GM21381 (cell line): ENCODE results near the gene SOX6.
"Not testable (repeated sequence)": the region's sequence is repeated elsewhere in the genome, so short reads cannot be mapped to it uniquely, and the experiment has no call there.

ENCODE experiments used
- ATAC-seq: cut with Tn5 transposase; IDR thresholded peaks from one replicate; pipeline ENCODE4 v1.9.1; 2021; ENCODE audit warnings: mild to moderate bottlenecking, moderate library complexity; ENCODE audit not compliant: unreplicated experiment

The SOX6 gene

DNA sequence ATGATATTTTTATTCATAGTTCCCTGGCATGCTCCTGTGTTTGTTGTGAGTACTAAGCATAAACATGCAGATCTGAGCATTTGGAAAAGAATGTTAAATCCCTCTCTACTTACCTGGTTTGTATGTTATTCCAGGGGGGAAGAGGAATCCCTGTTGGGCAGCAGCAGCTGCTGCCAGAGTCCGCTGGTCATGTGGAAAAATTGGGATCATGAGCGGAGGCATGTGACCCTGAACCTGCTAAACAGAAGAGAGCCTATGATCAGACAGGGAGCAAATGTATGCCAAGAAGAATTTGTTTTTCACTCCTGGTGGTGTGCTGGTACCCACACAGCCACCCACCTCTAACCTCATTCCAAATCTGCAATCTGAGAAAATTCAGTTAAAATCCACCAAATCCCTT, 244.7 kb downstream of the SOX6 start:
- no peak for ATAC-seq

DNA sequence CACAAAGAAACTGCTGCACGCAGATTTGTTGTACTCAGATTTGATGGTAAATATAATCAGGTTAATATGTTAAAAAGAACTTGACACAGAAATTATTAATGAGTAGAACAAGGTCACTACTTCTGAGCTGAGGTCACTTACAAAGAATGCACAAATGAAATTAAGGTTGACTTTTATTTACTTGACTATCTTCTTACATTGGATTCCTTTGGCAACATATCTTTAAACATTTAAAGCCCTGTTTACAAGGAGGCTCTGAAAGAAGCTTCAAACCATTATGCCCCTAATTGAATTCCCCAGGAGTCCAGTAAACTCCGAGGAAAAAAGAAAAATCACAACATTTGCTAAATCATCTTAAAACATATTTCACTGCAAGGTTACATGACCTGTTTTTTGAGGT, 245.5 kb downstream of the SOX6 start:
- ATAC-seq, result no peak

DNA sequence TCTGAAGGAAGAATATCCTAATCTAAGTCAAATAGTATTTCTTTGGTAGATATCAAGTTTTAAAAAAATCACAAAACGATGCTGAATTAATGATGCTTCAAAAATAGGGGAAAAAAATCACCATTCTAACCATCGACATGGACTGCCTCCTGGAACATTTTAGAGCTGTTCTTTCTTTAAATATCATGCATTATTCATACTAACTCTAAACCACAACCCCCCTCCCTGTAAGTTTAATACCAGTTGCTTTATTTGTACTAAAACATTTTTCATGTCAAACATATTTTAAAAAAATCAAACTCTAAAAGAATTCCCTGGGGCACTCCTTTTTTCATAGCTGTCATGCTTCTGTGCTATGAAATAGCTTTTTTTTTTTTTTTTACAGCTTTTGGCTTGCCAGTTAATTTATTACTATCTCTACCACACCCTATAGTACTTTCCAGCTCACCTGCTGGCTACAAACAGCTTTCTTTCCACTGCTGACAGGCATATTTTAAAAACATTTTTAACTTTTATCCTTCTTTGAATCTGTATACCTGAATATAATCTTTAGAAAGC, 256.9 kb downstream of the SOX6 start:
- no peak for ATAC-seq

DNA sequence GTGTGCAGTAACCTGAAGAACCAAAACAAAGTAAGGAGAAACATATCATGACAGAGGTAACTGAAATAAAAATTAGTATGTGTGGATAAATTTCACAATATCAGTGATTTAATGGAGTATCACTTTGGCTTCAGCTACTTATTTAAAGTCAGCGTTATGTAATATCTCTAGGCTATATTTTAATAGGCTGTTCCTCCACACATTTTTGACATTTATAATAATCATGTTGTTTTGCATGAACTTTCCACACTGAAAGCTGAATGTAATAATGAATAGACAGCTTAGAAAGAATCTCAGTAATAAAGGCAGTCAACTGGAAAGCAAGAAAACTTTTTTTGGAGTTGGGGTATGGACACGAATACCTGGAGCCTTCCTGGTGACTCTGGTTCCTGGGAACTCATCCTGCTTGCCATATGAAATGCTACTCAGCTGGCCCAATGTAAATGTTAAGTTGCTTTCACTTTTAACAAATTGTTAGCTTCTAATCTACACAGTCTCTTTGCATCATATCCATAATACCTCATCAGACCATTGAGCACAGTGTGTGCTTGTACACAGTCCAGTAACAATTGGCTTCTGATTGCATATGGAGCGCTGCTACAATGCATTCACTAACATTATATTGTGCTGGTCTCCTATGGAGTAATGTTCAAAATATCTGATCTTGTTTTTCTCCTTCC, 257.7 kb downstream of the SOX6 start:
- ATAC-seq, result no peak

DNA sequence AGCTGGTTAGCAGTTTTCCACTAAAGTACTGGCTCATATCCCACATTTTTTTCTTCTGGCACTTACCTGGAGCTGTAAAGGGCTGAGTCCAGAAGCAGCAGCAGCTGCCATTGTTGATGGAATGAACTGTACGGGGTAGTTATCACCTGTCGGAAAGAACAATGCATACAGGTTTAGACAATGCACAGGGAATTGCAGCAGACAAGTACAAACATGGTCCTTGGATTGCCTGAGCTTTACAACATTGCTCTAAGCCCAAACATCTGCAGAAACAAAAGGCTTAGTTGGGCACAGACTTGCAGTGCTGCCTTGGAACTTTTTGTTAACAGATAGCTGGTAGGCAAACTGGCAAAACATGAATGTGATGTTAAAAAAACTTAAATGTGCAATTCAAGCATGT, 258.8 kb downstream of the SOX6 start:
- ATAC-seq, result no peak

DNA sequence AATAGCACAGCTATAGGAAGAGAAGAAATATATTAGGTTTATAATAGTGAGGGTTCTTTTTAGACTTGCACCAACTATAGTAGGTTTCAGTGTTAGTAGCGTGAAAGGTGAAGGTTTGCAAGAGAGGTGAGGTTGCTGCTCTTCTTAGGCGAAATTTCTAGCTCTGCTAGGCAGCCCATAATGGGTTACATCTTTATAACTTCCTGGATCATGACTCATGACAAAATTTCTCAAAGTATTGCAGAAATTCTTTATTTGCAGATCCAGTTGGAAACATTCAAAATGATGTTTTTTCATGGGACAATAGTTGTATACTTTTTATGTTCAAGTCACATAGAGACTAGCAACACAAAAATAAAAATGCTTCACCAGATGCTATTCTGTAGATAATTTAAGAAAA, 260.0 kb downstream of the SOX6 start:
- no peak for ATAC-seq

DNA sequence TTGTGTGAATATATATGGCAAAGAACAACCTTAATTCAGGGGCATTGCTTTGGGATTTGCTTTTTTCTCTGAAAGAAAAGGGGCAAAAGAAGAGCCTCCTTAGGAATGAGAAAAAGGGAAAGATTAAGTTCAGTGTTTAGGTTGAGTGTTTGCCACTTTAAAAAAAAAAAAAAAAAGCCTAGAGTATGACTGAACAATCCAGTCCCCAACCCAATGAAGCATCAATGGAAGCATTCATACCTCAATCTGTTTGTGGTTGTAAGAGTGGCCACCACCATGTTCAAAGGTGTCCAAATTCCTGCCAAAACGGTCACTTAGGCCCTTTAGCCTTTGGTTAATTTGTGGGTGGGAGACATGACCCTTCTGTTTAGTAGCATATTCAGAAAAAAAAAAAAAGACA, 260.6 kb downstream of the SOX6 start:
- no peak for ATAC-seq

DNA sequence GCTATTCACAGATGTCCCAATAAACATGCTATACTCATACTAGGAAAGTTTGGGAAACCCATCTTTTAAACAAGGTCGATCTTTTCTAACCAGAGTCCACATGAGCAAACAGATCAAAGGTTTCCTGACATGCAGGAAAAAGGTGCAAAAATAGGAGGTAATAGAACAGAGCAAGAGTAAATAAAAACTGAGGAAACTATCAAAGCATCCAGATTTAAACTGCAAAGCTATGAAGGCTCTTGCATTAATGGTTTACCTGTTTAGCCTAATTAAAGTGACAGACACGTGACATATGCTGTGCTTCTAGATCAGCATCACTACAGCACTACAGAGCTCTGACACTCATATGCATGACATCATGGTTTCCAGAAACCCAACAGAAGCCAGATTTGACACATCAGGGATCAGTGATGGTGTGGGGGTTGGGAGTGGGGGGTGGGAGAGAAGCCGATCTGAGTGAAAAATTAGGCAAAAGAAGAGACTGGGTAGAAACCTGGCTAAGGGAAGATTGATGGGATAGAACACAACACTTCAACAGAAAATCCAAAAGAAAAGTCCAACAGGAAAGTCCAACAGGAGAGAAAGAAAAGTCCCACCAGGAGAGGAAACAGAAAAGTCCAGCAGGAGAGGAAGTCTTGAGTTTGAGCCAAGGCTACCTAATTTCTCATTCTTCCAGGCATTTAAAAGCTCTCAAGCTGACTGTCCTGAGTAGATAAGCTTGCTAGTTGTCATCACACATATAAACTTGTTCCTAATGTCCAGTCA, 262.3 kb downstream of the SOX6 start:
- ATAC-seq, result no peak

DNA sequence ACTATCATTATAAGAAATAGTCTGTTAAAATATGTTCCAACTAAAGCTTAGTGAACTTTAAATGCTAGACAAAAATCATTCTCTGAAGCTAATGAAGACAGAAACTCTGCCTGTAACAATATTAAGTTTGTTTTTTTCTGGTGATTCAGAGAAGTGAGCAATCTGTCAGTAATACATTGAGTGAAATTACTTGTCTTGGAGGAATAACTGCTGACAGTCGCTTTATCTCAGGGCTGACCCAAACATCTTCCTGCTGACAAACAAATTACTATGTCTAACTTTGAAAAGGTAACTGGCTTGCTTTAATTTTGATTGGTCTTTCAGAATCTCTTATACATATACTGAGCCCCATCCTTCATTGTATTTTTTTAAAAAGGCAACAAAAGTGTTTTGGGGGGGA, 264.5 kb downstream of the SOX6 start:
- no peak for ATAC-seq

DNA sequence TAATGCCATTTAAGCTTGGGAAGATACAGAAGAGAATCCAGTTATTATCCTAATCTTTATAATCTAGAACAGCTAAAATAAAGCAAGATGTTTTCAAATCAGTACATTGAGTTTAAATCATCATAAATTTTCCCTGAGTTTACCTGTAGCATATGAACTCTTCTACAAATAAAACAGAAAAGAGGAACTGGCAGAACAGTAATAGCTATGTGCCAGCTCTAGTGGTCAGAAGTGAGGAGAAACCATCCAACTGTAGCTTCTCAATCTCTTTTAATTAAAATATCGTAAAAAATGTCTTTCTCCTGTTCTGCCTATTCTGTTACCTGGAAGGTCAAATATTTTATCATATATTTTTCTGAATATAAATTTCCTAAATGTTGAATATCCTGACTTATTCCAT, 266.9 kb downstream of the SOX6 start:
- ATAC-seq, result no peak

DNA sequence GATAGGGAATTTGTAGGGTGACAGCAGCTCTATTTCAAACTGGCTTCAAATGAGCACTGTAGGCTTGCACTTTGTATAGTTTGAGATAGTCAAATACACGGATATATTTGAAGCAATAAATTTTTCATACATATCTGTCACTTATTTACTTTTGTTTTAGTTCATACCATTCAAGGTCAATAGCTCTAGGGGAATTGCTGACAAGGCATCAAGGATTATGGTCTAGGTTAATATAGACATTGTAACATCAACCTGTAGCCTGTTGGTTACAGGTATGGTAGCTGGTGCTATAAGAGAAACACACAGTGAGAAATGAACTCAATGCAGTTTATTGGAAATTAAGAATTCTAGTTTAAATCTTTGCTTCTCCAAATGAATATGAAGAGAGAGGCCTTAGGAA, 267.6 kb downstream of the SOX6 start:
- no peak for ATAC-seq

DNA sequence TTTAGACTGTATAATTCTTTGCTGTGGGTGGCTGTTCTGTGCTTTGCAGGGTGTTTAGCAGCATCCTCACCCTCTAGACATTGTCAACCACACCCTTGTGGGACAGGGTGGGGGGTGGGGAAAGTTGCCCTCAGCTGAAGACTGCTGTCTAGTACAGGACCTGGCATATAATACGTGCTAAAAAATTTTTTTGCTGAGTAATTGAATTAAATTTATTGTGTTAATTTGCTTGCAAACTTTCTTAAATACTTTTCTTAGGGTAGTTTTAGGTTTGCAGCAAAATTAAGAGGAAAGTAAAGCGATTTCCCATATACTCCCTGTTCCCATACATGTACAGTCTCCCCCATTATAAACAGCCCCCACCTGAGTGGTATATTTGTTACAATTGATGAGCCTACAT, 268.5 kb downstream of the SOX6 start:
- ATAC-seq, result no peak

DNA sequence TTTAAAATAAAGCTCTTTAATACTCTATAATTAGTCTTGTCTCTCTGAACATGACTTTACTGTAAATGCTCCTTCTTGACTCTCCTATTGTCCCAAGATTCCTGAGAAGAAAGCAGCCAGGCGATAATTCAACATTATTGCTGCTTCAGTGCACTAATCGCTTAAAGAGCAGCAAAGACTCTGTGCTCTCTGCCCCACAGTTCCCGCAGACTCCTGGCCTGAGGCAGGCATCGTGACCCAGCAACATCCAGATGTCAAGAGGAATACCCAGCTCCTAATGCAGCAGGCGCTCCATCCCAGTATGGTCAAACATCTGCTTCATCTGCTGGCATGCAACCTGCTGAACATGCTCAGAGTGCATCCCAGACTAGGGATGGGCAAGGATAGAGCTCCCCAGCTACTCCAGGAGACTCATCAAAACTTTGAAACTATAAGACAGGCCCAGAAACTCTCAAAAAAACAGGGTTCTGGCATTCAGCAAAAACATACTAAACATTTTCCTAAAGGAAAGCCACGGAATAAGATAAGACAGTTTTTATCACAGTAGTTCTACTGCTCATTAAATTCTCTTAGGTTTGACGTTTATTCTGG, 270.0 kb downstream of the SOX6 start:
- ATAC-seq, result no peak

DNA sequence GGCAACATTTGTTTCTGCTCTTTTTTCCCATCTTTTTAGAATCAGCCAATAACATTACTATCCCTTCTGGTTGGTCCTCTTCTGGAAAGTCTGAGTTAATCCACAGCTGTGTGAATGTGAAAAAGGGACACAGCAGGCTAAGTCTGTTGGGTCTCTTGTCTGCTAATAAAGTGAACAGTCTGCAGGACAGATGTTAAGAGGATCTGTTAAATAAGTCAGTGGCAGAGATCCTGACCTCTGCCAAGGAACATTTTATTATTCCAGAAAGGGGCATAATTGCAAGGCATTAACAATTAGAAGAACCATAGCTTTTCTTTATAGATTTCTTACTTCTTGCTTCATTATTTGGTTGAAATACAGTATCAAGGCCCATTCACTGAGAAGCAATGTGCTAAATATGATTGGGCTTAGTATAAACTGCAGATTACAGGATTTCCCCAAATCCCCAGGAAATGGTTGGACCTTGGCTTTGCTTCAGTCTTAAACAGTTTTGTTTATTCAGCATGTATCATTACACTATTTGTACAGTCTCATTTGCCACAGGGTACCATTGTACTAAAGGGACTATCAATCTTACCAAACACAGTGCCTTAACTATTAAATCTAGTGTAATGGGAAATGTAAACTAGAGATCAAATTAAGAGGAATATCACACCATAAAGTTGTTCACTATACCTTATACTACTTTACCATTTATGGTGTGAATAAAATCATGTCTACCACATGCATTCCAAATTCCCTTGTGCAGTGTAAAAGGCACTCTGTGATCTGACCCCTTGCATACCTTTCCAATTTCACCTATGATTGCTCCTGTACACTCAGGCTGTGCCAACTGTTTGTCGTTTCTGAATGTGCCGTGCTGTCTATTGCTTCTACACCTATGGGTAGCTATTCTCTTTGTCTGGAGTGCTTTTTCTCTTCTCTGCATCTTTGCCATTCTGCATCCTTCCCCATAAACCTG, 274.0 kb downstream of the SOX6 start:
- ATAC-seq, result no peak

DNA sequence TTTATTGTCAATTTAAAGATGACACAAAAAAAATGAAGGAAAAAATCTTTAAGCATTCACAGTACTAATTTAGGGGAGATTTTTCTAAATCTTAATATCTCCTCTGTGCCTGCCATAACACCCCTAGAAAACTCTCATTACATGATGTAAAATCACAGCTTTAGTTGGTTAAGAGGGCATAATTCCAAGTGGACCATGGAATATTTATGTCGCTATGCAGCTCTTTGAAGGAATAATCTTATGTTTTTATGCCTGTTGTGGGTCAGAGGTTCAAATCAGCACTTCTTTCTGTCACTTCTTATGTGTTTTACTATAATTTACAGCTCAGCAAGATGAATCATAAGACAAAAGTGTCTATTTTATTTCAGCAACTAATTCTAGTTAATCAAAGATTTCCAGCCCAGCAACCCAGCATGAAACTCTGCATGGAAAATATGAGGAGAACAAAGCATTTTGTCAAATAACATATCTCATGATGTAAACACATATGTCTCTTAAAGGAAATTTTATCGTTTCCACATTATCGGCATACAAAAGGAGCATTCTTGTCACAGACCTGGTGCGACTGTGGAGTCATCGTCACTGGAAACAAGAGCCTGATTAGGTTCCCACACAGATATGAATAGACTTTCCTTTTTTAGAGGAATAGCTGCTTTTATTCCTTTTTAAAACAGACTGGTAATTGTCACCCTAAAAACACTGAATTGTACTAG, 274.8 kb downstream of the SOX6 start:
- ATAC-seq, result no peak

DNA sequence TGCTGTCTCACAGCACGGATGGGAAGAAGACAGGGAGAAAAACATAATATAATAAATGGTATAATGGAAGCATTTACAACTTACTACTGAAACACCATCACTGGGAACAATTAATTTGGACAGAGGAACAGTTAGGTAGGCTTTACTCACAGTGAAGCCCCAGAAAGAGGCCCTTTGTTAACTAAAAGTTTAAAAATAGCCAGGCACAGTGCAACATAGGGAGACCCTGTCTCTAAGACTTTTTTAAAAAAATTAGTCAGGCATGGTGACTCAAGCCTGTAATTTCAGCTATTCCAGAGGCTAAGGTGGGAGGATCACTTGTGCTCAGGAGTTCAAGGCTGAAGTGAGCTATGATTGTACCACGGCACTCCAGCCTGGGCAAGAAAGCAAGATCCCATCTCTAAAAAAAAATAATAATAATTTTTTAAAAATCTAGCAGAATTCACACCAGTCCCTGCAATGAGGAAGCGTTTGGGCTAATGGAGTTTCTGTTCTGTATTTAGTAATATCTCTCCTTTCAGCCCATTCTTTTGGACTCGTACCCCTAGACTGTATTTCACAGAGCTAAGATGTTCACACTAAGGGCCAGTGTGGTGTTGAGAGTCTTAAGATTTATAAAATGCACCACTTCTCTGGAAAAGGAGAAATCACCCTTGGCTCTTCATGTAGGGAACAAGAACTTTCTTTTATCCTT, 275.5 kb downstream of the SOX6 start:
- ATAC-seq, result no peak

DNA sequence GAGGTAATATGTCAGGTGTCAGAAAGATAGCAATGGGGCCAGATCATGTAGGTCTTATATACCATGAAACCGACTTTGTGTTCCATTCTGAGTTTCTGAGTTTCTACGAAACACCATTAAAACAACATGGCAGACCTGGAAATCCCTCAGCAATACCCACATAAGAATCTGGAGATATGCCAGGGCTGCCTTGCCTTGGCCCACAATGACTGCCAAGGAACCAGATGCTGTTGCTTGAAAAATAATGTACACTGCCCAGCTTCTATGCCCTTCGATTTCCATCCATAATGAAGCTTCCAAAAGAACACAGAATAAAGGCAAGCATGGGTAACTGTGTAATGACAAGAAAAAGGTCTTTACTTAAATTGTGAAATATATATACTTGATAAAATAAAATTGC, 277.4 kb downstream of the SOX6 start:
- ATAC-seq, result no peak

DNA sequence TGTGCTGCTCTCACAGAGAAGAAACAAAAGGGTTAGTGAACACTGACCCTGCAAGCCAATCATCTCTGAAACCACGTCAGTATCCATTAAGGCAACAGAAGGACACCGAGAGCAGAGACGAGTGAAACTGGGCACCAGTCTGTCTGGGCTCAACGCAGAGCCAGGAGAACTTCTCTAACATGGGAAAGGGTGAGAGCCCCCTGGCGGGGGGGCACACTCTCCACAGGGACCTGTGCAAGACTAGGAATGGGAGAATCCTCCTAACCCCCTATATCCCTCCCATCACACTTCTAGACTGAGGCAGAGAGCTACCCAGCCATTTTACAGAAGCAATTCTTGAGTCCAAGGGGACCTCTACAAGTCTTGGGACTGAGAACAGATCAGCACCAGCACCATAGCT, 285.8 kb downstream of the SOX6 start:
- no peak for ATAC-seq

DNA sequence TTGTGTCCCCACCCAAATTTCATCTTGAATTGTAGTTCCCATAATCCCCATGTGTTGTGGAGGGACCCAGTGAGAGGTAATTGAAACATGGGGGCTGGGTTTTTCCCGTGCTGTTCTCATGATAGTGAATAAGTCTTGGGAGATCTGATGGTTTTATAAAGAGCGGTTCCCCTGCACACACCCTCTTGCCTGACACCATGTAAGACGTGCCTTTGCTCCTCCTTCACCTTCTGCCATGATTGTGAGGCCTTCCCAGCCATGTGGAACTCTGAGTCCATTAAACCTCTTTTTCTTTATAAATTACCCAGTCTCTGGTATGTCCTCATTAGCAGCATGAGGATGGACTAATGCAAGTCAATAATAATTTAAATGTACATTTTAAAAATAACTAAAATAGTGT, 289.1 kb downstream of the SOX6 start:
- ATAC-seq, result not testable (repeated sequence)

DNA sequence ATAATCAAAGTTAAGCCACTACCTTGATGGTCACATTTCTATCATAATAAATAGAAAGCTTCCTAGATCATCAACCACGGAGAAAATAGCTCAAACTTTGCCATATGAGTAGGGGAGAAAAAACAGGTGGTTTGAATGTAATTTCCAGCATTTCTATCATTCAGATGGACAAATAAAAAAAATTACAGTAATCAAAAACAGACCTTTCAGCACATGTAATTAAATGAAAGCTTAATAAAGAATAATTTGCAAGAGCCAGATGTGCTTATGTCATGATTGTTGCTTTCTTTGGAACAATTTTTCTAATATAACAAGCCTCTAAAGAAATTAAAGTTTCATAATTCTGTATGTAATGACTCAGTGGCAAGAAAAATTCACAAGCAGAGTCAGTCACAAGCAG, 297.0 kb downstream of the SOX6 start:
- ATAC-seq, result no peak
